CMK (cell line): Measurements from ENCODE around the gene APOBEC3H.

Experiments
- DNase-seq: peaks from one replicate; pipeline ENCODE4 v3.0.0-alpha.2; 2010; ENCODE audit warnings: low read depth

Gene APOBEC3H

DNA sequence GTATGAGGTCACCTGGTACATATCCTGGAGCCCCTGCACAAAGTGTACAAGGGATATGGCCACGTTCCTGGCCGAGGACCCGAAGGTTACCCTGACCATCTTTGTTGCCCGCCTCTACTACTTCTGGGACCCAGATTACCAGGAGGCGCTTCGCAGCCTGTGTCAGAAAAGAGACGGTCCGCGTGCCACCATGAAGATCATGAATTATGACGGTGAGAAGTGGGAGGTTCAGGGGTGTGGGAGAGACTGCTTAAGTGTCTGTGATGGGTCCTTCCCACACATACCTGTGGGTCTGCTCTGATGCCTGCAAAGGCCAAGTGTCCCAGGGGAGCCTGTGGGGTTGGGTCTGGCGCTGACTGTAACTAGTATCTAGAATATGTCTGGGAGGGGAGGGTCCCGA, 16.0 kb upstream of the APOBEC3H start:
- no peak for DNase-seq

GRCh38 chr22:39081598-39081997, 15.4 kb upstream of the APOBEC3H start:
- DNase-seq: no peak

GRCh38 chr22:39083212-39084165, 13.6 kb upstream of the APOBEC3H start:
- no peak for DNase-seq

DNA sequence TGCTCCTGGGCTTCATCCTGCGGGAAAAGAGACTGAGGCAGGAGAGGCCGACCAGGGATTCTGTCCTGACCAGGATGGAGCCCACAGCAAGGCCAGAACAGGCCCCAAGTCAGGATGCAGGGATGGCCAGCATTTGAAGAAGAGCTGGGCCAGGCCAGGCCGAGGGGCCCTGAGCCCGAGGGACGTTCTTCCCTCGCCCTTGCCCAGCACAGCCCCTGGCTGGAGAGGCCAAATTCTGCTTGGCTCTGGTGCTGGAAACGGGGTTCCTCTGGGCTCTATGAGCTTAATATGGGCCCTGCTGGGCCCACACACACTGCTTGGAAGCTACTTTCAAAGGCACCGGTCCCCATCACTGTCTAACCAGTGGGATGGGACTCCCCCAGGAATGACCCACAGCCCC, 12.4 kb upstream of the APOBEC3H start:
- DNase-seq: no peak

DNA sequence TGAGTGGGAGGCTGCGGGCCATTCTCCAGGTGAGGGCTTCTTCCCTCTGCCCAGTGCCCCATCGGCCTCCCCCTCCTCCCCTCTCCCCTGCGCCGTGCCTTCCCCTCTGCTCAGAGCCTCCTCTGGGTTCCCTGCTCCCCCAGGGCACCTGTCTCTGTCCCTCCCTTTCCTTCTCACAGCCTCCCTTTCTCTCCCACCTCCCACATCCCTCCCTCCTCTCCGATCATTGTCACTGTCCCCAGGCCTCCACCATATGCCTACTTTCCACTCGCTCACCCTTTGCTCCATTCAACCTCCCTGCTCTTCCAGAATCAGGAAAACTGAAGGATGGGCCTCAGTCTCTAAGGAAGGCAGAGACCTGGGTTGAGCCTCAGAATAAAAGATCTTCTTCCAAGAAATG, 9.9 kb upstream of the APOBEC3H start:
- DNase-seq: no peak

DNA sequence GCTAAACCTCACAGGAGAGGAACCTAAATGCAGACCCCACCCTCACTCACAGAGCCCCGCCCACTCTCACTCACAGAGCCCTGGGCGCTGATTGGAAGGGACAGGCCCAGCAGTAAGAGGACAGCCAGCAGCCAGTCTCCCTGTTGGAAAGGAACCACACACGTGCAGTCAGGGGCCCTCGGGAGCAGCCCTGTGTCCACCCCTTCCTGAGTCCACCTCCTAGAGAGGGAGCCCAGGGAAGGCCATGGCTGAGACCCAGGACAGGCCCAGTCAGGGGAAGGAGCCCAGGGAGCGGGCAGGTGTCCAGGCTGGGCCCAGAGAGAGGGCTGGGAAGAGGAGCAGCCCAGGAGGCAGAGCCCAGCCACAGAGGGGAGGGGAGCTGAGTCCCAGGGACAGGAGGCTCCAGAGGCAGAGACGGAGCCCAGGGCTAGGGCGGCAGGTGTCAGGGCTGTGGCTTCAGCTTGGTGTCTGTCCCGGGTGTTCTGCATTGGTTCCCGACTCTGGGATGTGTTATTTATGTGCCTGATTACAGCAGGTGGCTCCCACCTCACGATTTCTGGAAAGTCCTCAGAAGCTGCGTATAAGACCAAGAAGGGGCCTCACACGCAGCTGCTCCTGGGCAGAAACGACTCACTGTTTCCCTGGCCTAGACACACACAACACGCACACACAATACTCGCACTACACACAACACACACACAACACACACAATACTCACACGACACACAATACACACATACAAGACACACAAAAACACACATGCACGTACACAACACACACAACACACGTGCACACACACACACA, 9.0 kb upstream of the APOBEC3H start:
- no peak for DNase-seq

- DNase-seq: no peak
Measured at GRCh38 chr22:39088685-39089032, 8.4 kb upstream of the APOBEC3H start.

GRCh38 chr22:39089928-39090327, 7.1 kb upstream of the APOBEC3H start:
- DNase-seq: no peak

DNA sequence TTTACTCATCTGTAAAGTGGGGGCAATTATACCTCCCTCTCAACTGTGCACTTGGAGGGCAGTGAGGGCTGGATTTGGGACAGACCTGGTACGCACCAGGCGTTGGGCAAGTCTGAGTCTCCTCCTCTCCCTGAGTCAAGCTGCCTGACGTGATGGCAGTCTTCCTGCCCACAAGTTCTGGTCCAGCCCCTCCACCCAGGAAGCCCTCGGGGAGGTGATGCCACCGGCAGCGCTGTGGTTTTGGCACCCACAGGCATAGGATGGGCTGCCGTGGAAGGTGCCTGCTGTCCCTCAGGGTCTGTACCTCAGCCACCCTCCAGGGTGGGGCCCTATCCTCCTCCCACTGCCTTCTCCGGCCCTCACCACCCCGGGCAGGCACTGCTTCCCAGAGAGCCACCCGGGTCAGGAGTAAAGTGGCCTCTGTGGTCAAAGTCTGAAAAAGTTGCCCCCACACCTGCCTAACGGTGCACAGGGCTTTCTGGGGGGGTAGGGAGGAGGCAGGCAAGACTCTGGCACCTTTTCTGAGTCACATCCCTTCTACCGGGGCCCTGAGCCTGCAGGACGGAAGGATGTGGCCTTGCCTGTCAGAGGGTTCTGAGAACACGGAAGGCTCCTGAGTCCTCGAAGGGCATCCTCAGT, 6.5 kb upstream of the APOBEC3H start:
- DNase-seq: no peak

DNA sequence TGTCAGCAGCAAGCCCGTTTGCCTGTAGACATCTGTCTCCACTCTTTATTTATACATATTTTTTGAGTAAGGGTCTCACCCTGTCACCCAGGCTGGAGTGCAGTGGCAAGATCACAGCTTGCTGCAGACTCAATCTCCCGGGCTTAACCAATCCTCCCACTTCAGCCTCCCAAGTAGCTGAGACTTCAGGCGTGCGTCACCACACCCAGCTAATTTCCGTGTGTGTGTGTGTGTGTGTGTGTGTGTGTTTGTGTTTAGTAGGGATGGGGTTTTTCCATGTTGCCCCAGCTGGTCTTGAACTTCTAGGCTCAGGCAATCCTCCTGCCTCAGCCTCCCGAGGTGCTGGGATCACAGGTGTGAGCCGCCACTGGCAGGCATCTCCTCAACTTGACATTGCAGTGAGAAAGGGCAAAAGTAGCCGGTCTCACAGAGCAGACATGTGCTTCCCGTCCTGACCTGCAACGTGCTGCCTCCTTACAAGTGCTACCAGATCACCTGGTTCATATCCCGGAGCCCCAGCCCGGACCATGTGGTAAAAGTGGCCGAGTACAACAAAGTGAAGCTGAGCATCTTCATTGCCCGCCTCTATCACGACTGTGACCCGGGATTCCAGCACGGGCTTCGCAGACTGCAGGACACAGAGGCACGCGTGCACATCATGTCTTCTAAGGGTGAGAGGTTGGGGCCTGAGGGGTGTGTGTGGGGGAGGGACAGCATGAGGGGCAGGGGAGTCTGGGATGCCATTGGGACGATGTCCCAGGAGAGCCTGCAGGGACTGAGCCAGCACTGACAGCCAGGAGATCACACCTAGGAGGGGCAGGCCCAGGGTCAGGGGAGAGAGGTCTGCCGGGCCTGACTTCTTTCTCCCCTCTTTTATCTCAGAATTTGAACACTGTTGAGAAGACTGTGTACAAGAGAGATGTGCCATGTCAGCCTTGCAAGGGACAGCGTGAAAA, 5.6 kb upstream of the APOBEC3H start:
- DNase-seq: no peak

DNA sequence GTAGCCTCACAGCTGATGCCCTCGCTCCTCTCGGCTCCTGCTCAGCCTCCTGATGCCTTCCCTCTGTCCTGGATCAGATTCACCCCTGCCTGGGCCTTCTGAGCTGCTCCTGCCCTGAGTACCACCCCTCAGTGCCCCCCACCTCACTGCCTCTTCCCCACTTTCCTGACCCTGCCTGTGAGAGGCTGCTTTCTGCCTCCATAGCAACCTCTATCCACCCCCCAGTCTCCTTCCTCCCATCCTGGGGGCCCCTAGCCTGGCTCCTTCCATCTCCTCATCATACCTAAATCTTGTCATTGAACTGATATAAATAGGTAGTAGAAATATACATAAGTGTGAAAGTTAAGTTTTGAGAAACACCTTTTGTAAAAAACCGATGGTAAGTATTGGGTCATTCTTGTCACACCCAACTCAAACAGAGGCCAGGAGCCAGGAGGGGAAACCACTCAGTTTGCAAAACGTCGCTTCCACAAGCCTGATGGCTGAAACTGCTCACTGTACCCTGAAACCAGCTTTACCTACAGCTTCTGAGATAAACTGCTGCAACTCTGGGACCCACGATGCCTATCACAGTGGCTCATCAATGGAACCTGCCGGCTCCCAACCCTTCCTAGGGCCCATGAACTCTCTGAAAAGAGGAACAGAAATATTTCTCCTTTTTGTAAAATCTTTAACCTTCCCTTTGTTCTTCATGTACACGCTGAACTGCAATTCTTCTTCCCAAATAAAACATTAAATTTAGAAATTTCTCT, 4.8 kb upstream of the APOBEC3H start:
- no peak for DNase-seq

DNA sequence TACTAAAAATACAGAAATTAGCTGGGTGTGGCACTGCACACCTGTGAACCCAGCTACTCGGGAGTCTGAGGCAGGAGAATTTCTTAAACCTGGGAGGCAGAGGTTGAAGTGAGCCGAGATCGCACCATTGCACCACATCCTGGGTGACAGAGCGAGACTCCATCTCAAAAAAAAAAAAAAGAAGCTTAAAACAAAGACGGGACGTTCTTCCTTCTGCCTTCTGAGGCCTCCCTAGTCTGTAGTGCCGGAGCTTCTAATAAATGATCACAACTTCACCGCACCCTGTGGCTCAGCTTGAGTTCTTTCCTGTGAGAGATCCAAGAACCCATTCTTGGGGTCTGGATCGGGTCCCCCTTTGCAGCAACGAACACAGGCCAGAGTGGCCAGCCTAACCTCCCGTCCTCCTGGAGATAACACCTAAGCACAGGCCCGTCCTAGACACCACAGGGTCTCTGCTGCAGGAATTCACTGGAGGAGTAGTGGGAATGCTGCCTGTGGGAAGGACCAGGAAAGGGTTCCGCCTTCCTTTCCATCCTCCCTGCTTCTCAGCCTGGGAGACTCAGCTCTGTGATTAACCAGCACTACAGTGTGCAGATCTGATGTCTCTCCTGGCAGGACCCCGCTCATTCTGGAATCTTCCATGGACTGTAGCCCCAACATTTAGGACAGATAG, 2.2 kb upstream of the APOBEC3H start:
- no peak for DNase-seq

- DNase-seq: no peak
Measured at GRCh38 chr22:39095971-39096370, 1.1 kb upstream of the APOBEC3H start.

- no peak for DNase-seq
Measured at GRCh38 chr22:39098026-39098425, 982 bp downstream of the APOBEC3H start.

- no peak for DNase-seq
Measured at GRCh38 chr22:39098576-39098975, 1.5 kb downstream of the APOBEC3H start.

DNA sequence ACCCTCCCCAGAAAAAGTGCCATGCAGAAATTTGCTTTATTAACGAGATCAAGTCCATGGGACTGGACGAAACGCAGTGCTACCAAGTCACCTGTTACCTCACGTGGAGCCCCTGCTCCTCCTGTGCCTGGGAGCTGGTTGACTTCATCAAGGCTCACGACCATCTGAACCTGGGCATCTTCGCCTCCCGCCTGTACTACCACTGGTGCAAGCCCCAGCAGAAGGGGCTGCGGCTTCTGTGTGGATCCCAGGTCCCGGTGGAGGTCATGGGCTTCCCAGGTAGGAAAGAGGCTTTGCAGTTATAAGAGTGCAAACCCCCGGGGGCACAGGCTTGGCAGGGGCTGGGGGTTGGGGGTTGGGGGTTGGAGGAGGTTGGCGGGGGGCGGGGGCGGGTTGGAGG, 4.2 kb downstream of the APOBEC3H start:
- no peak for DNase-seq

GRCh38 chr22:39103431-39103830, 6.4 kb downstream of the APOBEC3H start:
- DNase-seq: no peak

- no peak for DNase-seq
Measured at GRCh38 chr22:39106326-39106725, 9.3 kb downstream of the APOBEC3H start.

DNA sequence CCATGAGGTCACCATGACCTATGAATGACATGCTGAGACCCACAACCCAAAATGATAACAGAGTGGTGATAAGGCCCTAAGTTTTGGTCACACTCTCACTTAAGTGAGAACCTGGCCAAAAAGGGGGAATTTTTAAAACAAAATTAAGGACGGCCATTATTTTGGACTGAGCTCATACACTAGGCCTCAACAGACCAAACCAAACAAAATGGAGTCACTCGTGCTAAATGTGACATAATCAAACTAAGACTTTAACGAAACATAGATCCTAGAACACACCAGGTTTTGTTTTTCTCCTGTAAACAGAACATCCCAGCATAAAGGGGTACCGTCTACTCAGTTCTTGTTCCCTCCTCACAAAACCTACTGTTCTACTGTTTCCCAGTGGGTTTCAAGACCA, 11.4 kb downstream of the APOBEC3H start:
- DNase-seq: no peak

DNA sequence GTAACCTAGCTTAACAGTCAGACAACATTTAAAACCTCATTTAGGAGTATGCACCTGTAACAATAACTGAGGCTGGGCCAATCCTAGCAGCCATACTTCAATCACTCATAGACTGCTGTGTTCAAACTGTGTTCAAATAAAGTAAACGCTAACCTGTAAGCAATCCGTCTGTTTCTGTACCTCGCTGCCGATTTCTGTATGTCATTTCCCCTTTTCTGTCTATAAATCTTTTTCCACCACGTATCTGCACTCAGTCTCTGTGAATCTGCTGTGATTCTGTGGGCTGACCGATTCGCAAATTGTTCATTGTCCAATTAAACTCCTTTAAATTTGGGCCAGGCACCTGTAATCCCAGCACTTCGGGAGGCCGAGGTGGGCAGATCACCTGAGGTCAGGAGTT, 12.3 kb downstream of the APOBEC3H start:
- DNase-seq: no peak
